ENCODE results near the gene SREBF2. TPM values are rescaled to one million over a fixed set of nuclear protein-coding genes. Genes with fewer than 3 reads are reported as not detected.
A peak's percentile ranks its signal among the peaks of the same experiment; 100 is the strongest.

The SREBF2 gene
- 115 TPM for polyA plus RNA-seq (2013, experiment 1 of 2)
- 114 TPM for polyA plus RNA-seq (2013, experiment 2 of 2)

DNA sequence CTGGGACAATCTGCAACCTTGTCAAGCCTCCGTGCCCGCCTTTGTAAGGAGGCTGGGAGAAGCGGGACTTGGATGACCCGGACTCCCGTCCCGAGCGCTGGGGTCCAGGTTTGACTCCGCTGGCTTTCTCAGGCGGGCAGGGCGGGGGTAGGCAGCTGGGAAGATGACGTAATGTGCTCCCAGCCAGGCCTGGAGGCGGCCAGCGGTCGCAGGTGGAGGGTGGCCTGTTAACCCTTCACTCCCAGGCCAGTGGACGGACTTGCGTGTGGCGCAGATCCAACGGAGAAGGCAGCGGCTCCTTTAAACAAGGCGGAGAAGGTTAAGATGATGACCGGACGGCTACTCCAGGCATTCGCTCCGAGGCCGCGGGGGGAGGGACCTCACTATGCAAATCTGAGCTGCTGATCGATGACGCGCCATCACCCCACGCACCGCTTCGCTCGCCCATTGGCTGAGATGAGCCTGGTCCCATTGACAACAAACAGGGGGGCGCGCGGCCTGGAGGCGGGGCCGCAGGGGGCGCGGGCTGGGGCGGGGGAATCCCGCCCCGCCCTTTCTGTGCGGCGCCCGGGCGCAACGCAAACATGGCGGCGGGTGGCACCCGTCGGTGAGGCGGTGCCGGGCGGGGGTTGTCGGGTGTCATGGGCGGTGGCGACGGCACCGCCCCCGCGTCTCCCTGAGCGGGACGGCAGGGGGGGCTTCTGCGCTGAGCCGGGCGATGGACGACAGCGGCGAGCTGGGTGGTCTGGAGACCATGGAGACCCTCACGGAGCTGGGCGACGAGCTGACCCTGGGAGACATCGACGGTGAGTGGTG lies at the start of gene SREBF2:
Gene SREBF2, plus strand, starts transcription at position 553 of the 816 bp plus-strand sequence. Its CDS starts 166 bp downstream, at position 719.
- Histone ChIP-seq H2AFZ (ENCODE audit: low read length) (peak within 1 kb of the TSS; percentile 62), H3K9ac (ENCODE audit: low read depth, low read length, poor library complexity) (peak within 1 kb of the TSS; percentile 97), H2BK120ac (ENCODE audit: low read depth, low read length) (peak within 1 kb of the TSS; percentile 96), H3K18ac (ENCODE audit: low read length) (peak within 1 kb of the TSS; percentile 99), H2BK15ac (ENCODE audit: low read length) (peak within 1 kb of the TSS; percentile 84), H2BK5ac (ENCODE audit: low read length) (peak within 1 kb of the TSS; percentile 100), H4K91ac (ENCODE audit: low read depth, low read length, poor library complexity) (peak within 1 kb of the TSS; percentile 77), H3K27ac (replicated peaks; ENCODE audit: low read length) (peak within 1 kb of the TSS; percentile 99), H3K79me1 (ENCODE audit: low read depth, low read length) (peaks cover 1% of the 10 kb centered on the region), H2AK5ac (ENCODE audit: low read depth, low read length) (peak within 1 kb of the TSS; percentile 99), H3K4me1 (ENCODE audit: control insufficient read depth in 2 of 2, insufficient read depth in 1 of 2, low read depth in 1 of 2, low read length in 2 of 2) (peaks cover 4 to 12% of the 10 kb centered on the region in 2 donors), H3K4me3 (ENCODE audit: low read length in 2 of 2) (peak within 1 kb of the TSS; percentile 90 to 99), H3K36me3 (replicated peaks in 1 of 2; ENCODE audit: control insufficient read depth in 2 of 2, insufficient read depth in 2 of 2, low read length in 2 of 2) (peaks cover 9 to 37% of the 10 kb centered on the region in 2 donors), H3K4ac (ENCODE audit: low read length) (peak within 1 kb of the TSS; percentile 71), H4K8ac (ENCODE audit: low read depth, low read length) (no peak within 1 kb of the TSS), H2BK12ac (ENCODE audit: low read length) (peak within 1 kb of the TSS; percentile 61), H3K9me3 (replicated peaks in 1 of 2; ENCODE audit: control insufficient read depth in 2 of 2, insufficient read depth in 1 of 2, low read depth in 1 of 2, low read length in 2 of 2) (peaks cover 0 to 4% of the 10 kb centered on the region in 2 donors), H3K14ac (ENCODE audit: low read length) (peak within 1 kb of the TSS; percentile 66), H3K23ac (ENCODE audit: low read depth, low read length, poor library complexity) (peak within 1 kb of the TSS; percentile 94), H3K27me3 (ENCODE audit: control insufficient read depth in 3 of 3, insufficient read depth in 3 of 3, low read depth in 1 of 3, low read length in 3 of 3) (no peaks in the 10 kb centered on the region), H3K4me2 (ENCODE audit: insufficient read depth, low read length, poor library complexity, severe bottlenecking) (peak within 1 kb of the TSS; percentile 79)
- no CpG with 5 or more reads among the region's 75 CpGs for WGBS, 2 donors (ENCODE audit: extremely low coverage in 2 of 2, insufficient read length in 2 of 2, insufficient replicate concordance in 1 of 2)
- peak; percentile 100 for DNase-seq (ENCODE audit: low spot score)

DNA sequence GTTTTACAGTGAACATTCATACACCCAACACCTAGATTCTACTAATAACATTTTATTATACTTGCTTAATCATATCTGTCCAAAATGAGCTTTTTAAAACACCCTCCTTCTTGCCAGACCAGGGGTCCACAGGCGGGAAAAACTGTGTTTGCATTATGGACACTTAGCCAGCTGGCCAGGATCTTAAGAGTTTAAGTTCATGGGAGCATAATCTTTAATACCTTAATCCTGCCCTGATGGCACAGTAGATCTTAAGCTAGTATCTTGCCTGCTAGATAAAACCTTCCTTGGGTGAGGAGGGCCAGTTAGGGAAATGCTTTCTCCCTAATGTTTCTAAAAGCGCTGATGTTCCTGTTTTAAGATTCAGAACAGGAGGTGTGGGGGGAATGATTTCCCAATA lies 45.6 kb upstream of the SREBF2 start:
- Histone ChIP-seq H2BK5ac (ENCODE audit: low read length) (no peak overlapping the region), H3K9ac (ENCODE audit: low read depth, low read length, poor library complexity) (no peak overlapping the region), H2BK12ac (ENCODE audit: low read length) (no peak overlapping the region), H3K4me1 (ENCODE audit: control insufficient read depth in 2 of 2, insufficient read depth in 1 of 2, low read depth in 1 of 2, low read length in 2 of 2) (peaks cover 0 to 2% of the 10 kb centered on the region in 2 donors), H3K14ac (ENCODE audit: low read length) (no peak overlapping the region), H2AK5ac (ENCODE audit: low read depth, low read length) (no peak overlapping the region), H3K4ac (ENCODE audit: low read length) (no peak overlapping the region), H3K23ac (ENCODE audit: low read depth, low read length, poor library complexity) (no peak overlapping the region), H4K8ac (ENCODE audit: low read depth, low read length) (no peak overlapping the region), H3K79me1 (ENCODE audit: low read depth, low read length) (no peaks in the 10 kb centered on the region), H3K27ac (replicated peaks; ENCODE audit: low read length) (no peak overlapping the region), H3K27me3 (ENCODE audit: control insufficient read depth in 3 of 3, insufficient read depth in 3 of 3, low read depth in 1 of 3, low read length in 3 of 3) (peaks cover 0 to 25% (median 0%) of the 10 kb centered on the region in 3 experiments), H3K18ac (ENCODE audit: low read length) (no peak overlapping the region), H3K4me3 (ENCODE audit: low read length in 2 of 2) (no peak overlapping the region), H3K9me3 (replicated peaks in 1 of 2; ENCODE audit: control insufficient read depth in 2 of 2, insufficient read depth in 1 of 2, low read depth in 1 of 2, low read length in 2 of 2) (no peaks in the 10 kb centered on the region), H4K91ac (ENCODE audit: low read depth, low read length, poor library complexity) (no peak overlapping the region), H2BK120ac (ENCODE audit: low read depth, low read length) (no peak overlapping the region), H3K36me3 (replicated peaks in 1 of 2; ENCODE audit: control insufficient read depth in 2 of 2, insufficient read depth in 2 of 2, low read length in 2 of 2) (no peaks in the 10 kb centered on the region), H3K4me2 (ENCODE audit: insufficient read depth, low read length, poor library complexity, severe bottlenecking) (no peak overlapping the region), H2AFZ (ENCODE audit: low read length) (no peak overlapping the region), H2BK15ac (ENCODE audit: low read length) (no peak overlapping the region)
- no CpG with 5 or more reads among the region's 2 CpGs for WGBS, 2 donors (ENCODE audit: extremely low coverage in 2 of 2, insufficient read length in 2 of 2, insufficient replicate concordance in 1 of 2)
- DNase-seq (ENCODE audit: low spot score): no peak

DNA sequence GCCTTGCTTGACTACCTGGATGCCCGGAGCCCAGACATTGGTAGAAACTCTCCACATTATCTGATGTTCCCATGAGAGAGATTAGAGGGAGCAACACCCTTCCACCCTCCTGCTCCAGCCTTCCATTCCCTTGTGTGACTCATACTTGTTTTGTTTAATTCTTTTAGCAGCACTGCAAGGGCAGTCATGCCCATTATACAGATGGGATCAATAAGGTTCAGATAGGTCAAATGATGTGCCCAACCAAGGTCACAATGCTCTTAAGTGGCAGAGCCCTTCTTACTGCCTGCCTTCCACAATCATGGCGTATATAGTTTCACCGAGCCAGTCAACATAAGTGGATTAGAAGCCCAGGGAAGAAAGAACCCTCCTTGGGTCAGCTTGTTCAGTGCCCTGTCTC lies 39.0 kb upstream of the SREBF2 start:
- no peak overlapping the region for H3K4me3 ChIP-seq (ENCODE audit: low read length in 2 of 2)
- H3K27me3 ChIP-seq (ENCODE audit: control insufficient read depth in 3 of 3, insufficient read depth in 3 of 3, low read depth in 1 of 3, low read length in 3 of 3): peaks cover 0 to 4% (median 0%) of the 10 kb centered on the region in 3 experiments
- no peak overlapping the region for H3K18ac ChIP-seq (ENCODE audit: low read length)
- H2BK120ac ChIP-seq (ENCODE audit: low read depth, low read length): no peak overlapping the region
- no peak overlapping the region for H3K23ac ChIP-seq (ENCODE audit: low read depth, low read length, poor library complexity)
- H4K91ac ChIP-seq (ENCODE audit: low read depth, low read length, poor library complexity): no peak overlapping the region
- DNase-seq (ENCODE audit: low spot score): no peak
- no peak overlapping the region for H3K4me2 ChIP-seq (ENCODE audit: insufficient read depth, low read length, poor library complexity, severe bottlenecking)
- no peak overlapping the region for H3K9ac ChIP-seq (ENCODE audit: low read depth, low read length, poor library complexity)
- no peak overlapping the region for H3K14ac ChIP-seq (ENCODE audit: low read length)
- no peak overlapping the region for H2BK12ac ChIP-seq (ENCODE audit: low read length)
- H3K27ac ChIP-seq (replicated peaks; ENCODE audit: low read length): no peak overlapping the region
- H3K4me1 ChIP-seq (ENCODE audit: control insufficient read depth in 2 of 2, insufficient read depth in 1 of 2, low read depth in 1 of 2, low read length in 2 of 2): peaks cover 0 to 2% of the 10 kb centered on the region in 2 donors
- no peaks in the 10 kb centered on the region for H3K36me3 ChIP-seq (replicated peaks in 1 of 2; ENCODE audit: control insufficient read depth in 2 of 2, insufficient read depth in 2 of 2, low read length in 2 of 2)
- no peak overlapping the region for H2BK5ac ChIP-seq (ENCODE audit: low read length)
- WGBS, 2 donors (ENCODE audit: extremely low coverage in 2 of 2, insufficient read length in 2 of 2, insufficient replicate concordance in 1 of 2): no CpG with 5 or more reads among the region's 3 CpGs
- H3K9me3 ChIP-seq (replicated peaks in 1 of 2; ENCODE audit: control insufficient read depth in 2 of 2, insufficient read depth in 1 of 2, low read depth in 1 of 2, low read length in 2 of 2): peaks cover 0 to 2% of the 10 kb centered on the region in 2 donors
- H3K4ac ChIP-seq (ENCODE audit: low read length): no peak overlapping the region
- H2BK15ac ChIP-seq (ENCODE audit: low read length): no peak overlapping the region
- H2AK5ac ChIP-seq (ENCODE audit: low read depth, low read length): no peak overlapping the region
- H4K8ac ChIP-seq (ENCODE audit: low read depth, low read length): no peak overlapping the region
- no peaks in the 10 kb centered on the region for H3K79me1 ChIP-seq (ENCODE audit: low read depth, low read length)
- no peak overlapping the region for H2AFZ ChIP-seq (ENCODE audit: low read length)

DNA sequence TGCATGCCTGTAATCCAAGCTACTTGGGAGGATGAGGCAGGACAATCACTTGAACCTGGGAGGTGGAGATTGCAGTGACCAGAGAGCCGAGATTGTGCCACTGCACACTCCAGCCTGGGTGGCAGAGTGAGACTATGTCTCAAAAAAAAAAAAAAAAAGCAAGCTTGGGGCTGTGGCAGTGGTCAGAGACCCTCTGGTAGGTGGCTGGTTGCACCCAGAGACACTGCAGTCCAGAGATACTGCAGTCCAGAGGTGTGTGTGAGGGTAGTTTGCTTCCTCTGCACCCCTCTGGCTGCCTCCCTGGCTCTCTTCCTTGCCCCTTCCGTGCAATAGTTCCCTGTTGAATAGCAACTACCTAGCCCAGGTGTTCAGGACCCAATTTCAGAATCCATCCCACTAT lies 34.2 kb upstream of the SREBF2 start:
- no peak overlapping the region for H2BK5ac ChIP-seq (ENCODE audit: low read length)
- H3K27me3 ChIP-seq (ENCODE audit: control insufficient read depth in 3 of 3, insufficient read depth in 3 of 3, low read depth in 1 of 3, low read length in 3 of 3): no peaks in the 10 kb centered on the region
- no peak overlapping the region for H3K9ac ChIP-seq (ENCODE audit: low read depth, low read length, poor library complexity)
- no peak overlapping the region for H2AFZ ChIP-seq (ENCODE audit: low read length)
- no peak overlapping the region for H2AK5ac ChIP-seq (ENCODE audit: low read depth, low read length)
- H4K8ac ChIP-seq (ENCODE audit: low read depth, low read length): no peak overlapping the region
- H4K91ac ChIP-seq (ENCODE audit: low read depth, low read length, poor library complexity): no peak overlapping the region
- no peak overlapping the region for H2BK12ac ChIP-seq (ENCODE audit: low read length)
- no peak overlapping the region for H3K4me2 ChIP-seq (ENCODE audit: insufficient read depth, low read length, poor library complexity, severe bottlenecking)
- no peak overlapping the region for H2BK120ac ChIP-seq (ENCODE audit: low read depth, low read length)
- H3K4me1 ChIP-seq (ENCODE audit: control insufficient read depth in 2 of 2, insufficient read depth in 1 of 2, low read depth in 1 of 2, low read length in 2 of 2): peaks cover 8 to 9% of the 10 kb centered on the region in 2 donors
- no peak for DNase-seq (ENCODE audit: low spot score)
- no peak overlapping the region for H2BK15ac ChIP-seq (ENCODE audit: low read length)
- no peak overlapping the region for H3K18ac ChIP-seq (ENCODE audit: low read length)
- WGBS, 2 donors (ENCODE audit: extremely low coverage in 2 of 2, insufficient read length in 2 of 2, insufficient replicate concordance in 1 of 2): no CpG with 5 or more reads among the region's 2 CpGs
- no peak overlapping the region for H3K14ac ChIP-seq (ENCODE audit: low read length)
- no peak overlapping the region for H3K23ac ChIP-seq (ENCODE audit: low read depth, low read length, poor library complexity)
- peaks cover 0 to 2% of the 10 kb centered on the region in 2 donors for H3K9me3 ChIP-seq (replicated peaks in 1 of 2; ENCODE audit: control insufficient read depth in 2 of 2, insufficient read depth in 1 of 2, low read depth in 1 of 2, low read length in 2 of 2)
- no peak overlapping the region for H3K27ac ChIP-seq (replicated peaks; ENCODE audit: low read length)
- H3K4me3 ChIP-seq (ENCODE audit: low read length in 2 of 2): no peak overlapping the region
- no peak overlapping the region for H3K4ac ChIP-seq (ENCODE audit: low read length)
- H3K36me3 ChIP-seq (replicated peaks in 1 of 2; ENCODE audit: control insufficient read depth in 2 of 2, insufficient read depth in 2 of 2, low read length in 2 of 2): no peaks in the 10 kb centered on the region
- H3K79me1 ChIP-seq (ENCODE audit: low read depth, low read length): peaks cover 3% of the 10 kb centered on the region
